Natural killer cell (primary cell): ENCODE data around the gene SKAP1. TPM values are rescaled to one million over a fixed set of nuclear protein-coding genes. Genes with fewer than 3 reads are reported as not detected.

Experiments used
- ATAC-seq, 3 donors: fragments of 150-1000 bp in 2 of 3; fragments of 200-7000 bp in 1 of 3; cut with Tn5 transposase; 1 replicate in 1 of 3; 2 replicates in 2 of 3; pipeline ENCODE4 v1.10.0; 2021; ENCODE audit warnings: mild to moderate bottlenecking in 2 of 3, moderate library complexity in 2 of 3
- DNase-seq, 2 donors: peaks; one replicate each; pipeline versions ENCODE4 v3.0.0 to v3.0.0-alpha.2; 2013 to 2021; ENCODE audit warnings: mixed read lengths in 1 of 2
- H3K27ac ChIP-seq: one replicate; pipeline ENCODE4 v1.5.1; 2013; ENCODE audit warnings: mild to moderate bottlenecking, low read length
- H3K27me3 ChIP-seq: one replicate; pipeline ENCODE4 v1.6.1; 2013; ENCODE audit warnings: low read length; ENCODE audit not compliant: control insufficient read depth, insufficient read depth
- H3K36me3 ChIP-seq: one replicate; pipeline ENCODE4 v1.6.1; 2013; ENCODE audit warnings: low read length; ENCODE audit not compliant: control insufficient read depth, insufficient read depth
- H3K4me1 ChIP-seq: one replicate; pipeline ENCODE4 v1.6.1; 2013; ENCODE audit warnings: low read length; ENCODE audit not compliant: control insufficient read depth, insufficient read depth
- H3K4me3 ChIP-seq: one replicate; pipeline ENCODE4 v1.5.1; 2013; ENCODE audit warnings: low read length
- H3K9me3 ChIP-seq: one replicate; pipeline ENCODE4 v1.6.1; 2013; ENCODE audit warnings: low read length; ENCODE audit not compliant: control insufficient read depth, insufficient read depth
- H3K27ac Mint-ChIP-seq, 2 donors: one replicate each; pipeline ENCODE4 v1.8.0; 2022; ENCODE audit warnings: mild to moderate bottlenecking in 2 of 2, mixed read lengths in 2 of 2, moderate library complexity in 1 of 2
- H3K27me3 Mint-ChIP-seq, 2 donors: one replicate each; pipeline ENCODE4 v1.8.0; 2022; ENCODE audit warnings: low read depth in 2 of 2, mixed read lengths in 2 of 2
- H3K36me3 Mint-ChIP-seq: one replicate; pipeline ENCODE4 v1.8.0; 2022; ENCODE audit warnings: mixed read lengths
- H3K4me1 Mint-ChIP-seq, 2 donors: one replicate each; pipeline ENCODE4 v1.8.0; 2022; ENCODE audit warnings: mixed read lengths in 2 of 2
- H3K4me3 Mint-ChIP-seq: one replicate; pipeline ENCODE4 v1.8.0; 2022; ENCODE audit warnings: mild to moderate bottlenecking, moderate library complexity, mixed read lengths
- H3K9me3 Mint-ChIP-seq, 2 donors: one replicate each; pipeline ENCODE4 v1.8.0; 2022; ENCODE audit warnings: mixed read lengths in 2 of 2
- CTCF ChIP-seq: fragments of 200-600 bp; IDR thresholded peaks from one replicate; pipeline ENCODE4 v1.8.0; 2022; ENCODE audit warnings: antibody characterized with exemption
- WGBS: methylation state at CpG from one replicate; pipeline ENCODE4 v1.1.7; 2013; ENCODE audit warnings: missing lambda C conversion rate; ENCODE audit not compliant: insufficient coverage; 5-methylcytosine and 5-hydroxymethylcytosine counted together
- intact Hi-C: fragments of 100-400 bp; cut with micrococcal nuclease; formaldehyde crosslinking; loops from one replicate; pipeline ENCODE4 v1.14.2; 2022
- total RNA-seq, 4 donors: library from RNA; stranded (reverse); fragments of 120-200 nt in 1 of 4; gene quantifications; one replicate each; pipeline versions ENCODE4 v1.2.3 to v1.2.4, GENCODE V29; 2013 to 2022

Gene SKAP1
- total RNA-seq, 3 donors from 2014 or later (not counting 1 experiment from before 2014, with no cell fraction given) = 168 to 227 (median 190) TPM

- H3K4me1 Mint-ChIP-seq = peaks cover 44 to 68% of the 10 kb centered on the region in 2 donors
- no peaks in the 10 kb centered on the region for H3K9me3 Mint-ChIP-seq
- H3K27ac Mint-ChIP-seq = peak overlapping the region; percentile 78 to 92
- no peaks in the 10 kb centered on the region for H3K36me3 Mint-ChIP-seq
- Histone ChIP-seq H3K27me3 (no peaks in the 10 kb centered on the region), H3K4me3 (no peak overlapping the region), H3K4me1 (peaks cover 49% of the 10 kb centered on the region), H3K27ac (peak overlapping the region; percentile 61), H3K36me3 (no peaks in the 10 kb centered on the region), H3K9me3 (peaks cover 7% of the 10 kb centered on the region)
- intact Hi-C loops = loop anchor here (10.0 kb wide), 1 partner anchor 158 kb away; the partner anchor contains the start of gene PNPO
- no peaks in the 10 kb centered on the region for H3K27me3 Mint-ChIP-seq
- WGBS = 29% methylated on average over 14 of the region's 14 CpGs
- no peak for TF ChIP-seq CTCF
- ATAC-seq (no peak), DNase-seq (peak; percentile 23 to 55)
- peak overlapping the region; percentile 83 for H3K4me3 Mint-ChIP-seq
These were observed 327.0 kb downstream of the SKAP1 start for GRCh38 chr17:48102798-48103715.

GRCh38 chr17:48102043-48102750, 327.8 kb downstream of the SKAP1 start:
- no peaks in the 10 kb centered on the region for H3K36me3 ChIP-seq

GRCh38 chr17:48101012-48101720, 328.8 kb downstream of the SKAP1 start, which contains the start of gene CBX1:
Gene CBX1, minus strand, starts transcription at chr17:48101478. Its CDS starts 24,474 bp downstream, at chr17:48077004.
- Mint-ChIP-seq H3K27me3 (no peaks in the 10 kb centered on the region), H3K4me3 (peak within 1 kb of the TSS; percentile 93), H3K9me3 (no peaks in the 10 kb centered on the region), H3K27ac (peak within 1 kb of the TSS; percentile 86 to 92), H3K36me3 (no peaks in the 10 kb centered on the region), H3K4me1 (peaks cover 31 to 51% of the 10 kb centered on the region in 2 donors)
- Histone ChIP-seq H3K4me3 (peak within 1 kb of the TSS; percentile 83), H3K9me3 (peaks cover 7% of the 10 kb centered on the region), H3K4me1 (peaks cover 40% of the 10 kb centered on the region), H3K27ac (peak within 1 kb of the TSS; percentile 59), H3K27me3 (no peaks in the 10 kb centered on the region), H3K36me3 (no peaks in the 10 kb centered on the region)
- peak; percentile 92 to 98 (median 94) for ATAC-seq
- no peak for TF ChIP-seq CTCF
- peak; percentile 86 to 96 for DNase-seq
- intact Hi-C loops = loop anchor here (2.0 to 10.0 kb wide), 2 partner anchors 52 to 156 kb away; partner anchors contain the start of genes NFE2L1 and PNPO
- WGBS = under 1% methylated on average over 79 of the region's 79 CpGs

More at GRCh38 chr17:48102043-48102750, 327.8 kb downstream of the SKAP1 start:
- DNase-seq (no peak), ATAC-seq (no peak)
- Histone ChIP-seq H3K9me3 (peaks cover 7% of the 10 kb centered on the region), H3K4me1 (peaks cover 47% of the 10 kb centered on the region), H3K27ac (peak overlapping the region; percentile 61), H3K27me3 (no peaks in the 10 kb centered on the region), H3K4me3 (no peak overlapping the region)
- 53% methylated on average over 15 of the region's 19 CpGs for WGBS
- H3K27me3 Mint-ChIP-seq = no peaks in the 10 kb centered on the region
- no peaks in the 10 kb centered on the region for H3K36me3 Mint-ChIP-seq
- H3K4me3 Mint-ChIP-seq = peak overlapping the region; percentile 83
- no peak for TF ChIP-seq CTCF
- peaks cover 39 to 59% of the 10 kb centered on the region in 2 donors for H3K4me1 Mint-ChIP-seq
- no peaks in the 10 kb centered on the region for H3K9me3 Mint-ChIP-seq
- intact Hi-C loops = loop anchor here (10.0 kb wide), 1 partner anchor 157 kb away; the partner anchor contains the start of gene PNPO
- peak overlapping the region; percentile 78 to 92 for H3K27ac Mint-ChIP-seq
